Panc1 (cell line): ENCODE results near the gene CERS1. TPM values are rescaled to one million over a fixed set of nuclear protein-coding genes. Genes with fewer than 3 reads are reported as not detected.

Experiments
- ATAC-seq: fragments of 200-7000 bp; cut with Tn5 transposase; 2 replicates; pipeline ENCODE4 v1.9.1; 2020; ENCODE audit warnings: mild to moderate bottlenecking, moderate library complexity
- BruUV-seq: library from RNA; stranded (reverse); fragments of 400-500 nt; replicated peaks from 2 replicates; lab custom pipeline; 2021; lab: Mats Ljungman, UMichigan
- CTCF ChIA-PET: fragments of 300-600 bp; sonication (Branson Sonifier 250); formaldehyde crosslinking; loops from one replicate; lab custom pipeline; 2022; ENCODE audit warnings: antibody characterized with exemption; lab: Charles Lee
- POLR2A ChIA-PET: fragments of 300-600 bp; sonication (Branson Sonifier 250); formaldehyde crosslinking; loops from one replicate; lab custom pipeline; 2022; ENCODE audit warnings: antibody characterized with exemption; lab: Charles Lee
- DNase-seq: peaks from one replicate; pipeline ENCODE4 v3.0.0-alpha.2; 2010; ENCODE audit warnings: low read depth, low spot score
- H3K27ac ChIP-seq: 2 replicates; pipeline ENCODE4 v1.5.1; 2011; ENCODE audit warnings: mild to moderate bottlenecking, low read length, inconsistent platforms
- H3K27me3 ChIP-seq: fragments of 200-500 bp; sonication (Bioruptor generic); 2 replicates; pipeline ENCODE4 v1.6.0; 2014; ENCODE audit warnings: low read length, inconsistent platforms; ENCODE audit not compliant: control insufficient read depth, insufficient read depth
- H3K36me3 ChIP-seq: fragments of 200-500 bp; sonication (Bioruptor generic); 2 replicates; pipeline ENCODE4 v1.5.1; 2014; ENCODE audit warnings: inconsistent platforms, mild to moderate bottlenecking, low read length, moderate library complexity; ENCODE audit not compliant: control insufficient read depth, insufficient read depth
- H3K4me1 ChIP-seq: 2 replicates; pipeline ENCODE4 v1.5.1; 2011; ENCODE audit warnings: inconsistent platforms, mild to moderate bottlenecking, low read length, moderate library complexity; ENCODE audit not compliant: control insufficient read depth, insufficient read depth
- H3K4me3 ChIP-seq, 2 experiments: 2 replicates each; pipeline ENCODE4 v1.5.1; 2011 to 2012; ENCODE audit warnings: low read depth in 2 of 2, low read length in 2 of 2, mild to moderate bottlenecking in 2 of 2, inconsistent platforms in 1 of 2, moderate library complexity in 1 of 2
- H3K9me3 ChIP-seq: fragments of 200-500 bp; sonication (Bioruptor generic); 2 replicates; pipeline ENCODE4 v1.5.1; 2014; ENCODE audit warnings: low read depth, mild to moderate bottlenecking, inconsistent platforms, low read length, moderate library complexity; ENCODE audit not compliant: control insufficient read depth, insufficient read depth
- CTCF ChIP-seq: fragments of 450-650 bp; IDR thresholded peaks from 2 replicates; pipeline ENCODE4 v1.5.1; 2017; ENCODE audit warnings: mild to moderate bottlenecking
- POLR2AphosphoS5 ChIP-seq: IDR thresholded peaks from 2 replicates; pipeline ENCODE4 v1.6.1; 2012; ENCODE audit warnings: mild to moderate bottlenecking, low read depth, low read length, moderate library complexity
- REST ChIP-seq, 2 experiments: IDR thresholded peaks; 2 replicates each; pipeline ENCODE4 v1.6.1; 2011 to 2012; ENCODE audit warnings: low read depth in 2 of 2, control low read depth in 1 of 2, low read length in 1 of 2, mild to moderate bottlenecking in 1 of 2, moderate library complexity in 1 of 2; ENCODE audit not compliant: insufficient read depth in 1 of 2
- SIN3A ChIP-seq: IDR thresholded peaks from 2 replicates; pipeline ENCODE4 v1.6.1; 2012; ENCODE audit warnings: low read depth, mild to moderate bottlenecking, low read length, moderate library complexity, borderline replicate concordance; ENCODE audit not compliant: insufficient read depth
- TCF7L2 ChIP-seq: IDR thresholded peaks from 2 replicates; pipeline ENCODE4 v1.6.1; 2011; ENCODE audit warnings: mild to moderate bottlenecking, low read depth, low read length, inconsistent platforms
- in situ Hi-C: cut with HindIII; loops from 2 replicates; pipeline ENCODE4 v1.10.0; 2016; ENCODE audit warnings: low sequenced_read_pairs, low pct_unique_long_range_greater_than_20kb
- intact Hi-C: fragments of 100-400 bp; cut with micrococcal nuclease; formaldehyde crosslinking; loops from one replicate; pipeline ENCODE4 v1.10.0; 2022; ENCODE audit not compliant: unreplicated experiment
- total RNA-seq: library from RNA; stranded (reverse); gene quantifications from one replicate; pipeline ENCODE4 v1.2.1, GENCODE V29; 2021; ENCODE audit not compliant: unreplicated experiment

CERS1 gene
- total RNA-seq, 1 experiment from 2014 or later = 4.5 TPM

GRCh38 chr19:18833141-18833476, 62.8 kb downstream of the CERS1 start:
- ChIA-PET POLR2A (no interaction called here), CTCF (interaction anchor here (0.6 to 1.1 kb wide), 2 partner anchors 56 to 65 kb away, joined by 3 read pairs; no protein-coding TSS in a partner anchor)
- no peaks in the 10 kb centered on the region for H3K9me3 ChIP-seq
- intact Hi-C loops (no loop called here), in situ Hi-C loops (no loop called here)
- peak overlapping the region; percentile 76 to 83 for H3K4me3 ChIP-seq
- peaks cover 6% of the 10 kb centered on the region; the same call in 1 of the 2 replicates for H3K4me1 ChIP-seq
- no TSS peak for BruUV-seq
- DNase-seq (no peak), ATAC-seq (no peak)
- no peaks in the 10 kb centered on the region for H3K27me3 ChIP-seq
- peak overlapping the region; percentile 41; the same call in 1 of the 2 replicates for H3K27ac ChIP-seq
- H3K36me3 ChIP-seq = peaks cover 3% of the 10 kb centered on the region; the same call in 1 of the 2 replicates
- TF ChIP-seq SIN3A (no peak), TCF7L2 (no peak), POLR2AphosphoS5 (no peak), CTCF (no peak), REST (IDR thresholded peaks at IDR 0.05; ENCODE audit: insufficient read depth in 1 of 2, low read depth in 2 of 2, low read length in 1 of 2) (no peak)

GRCh38 chr19:18832306-18833140, 63.4 kb downstream of the CERS1 start:
- BruUV-seq = no TSS peak
- H3K4me3 ChIP-seq = peak overlapping the region; percentile 76 to 83
- H3K36me3 ChIP-seq = peaks cover 3% of the 10 kb centered on the region; the same call in 1 of the 2 replicates
- H3K27me3 ChIP-seq = no peaks in the 10 kb centered on the region
- H3K27ac ChIP-seq = peak overlapping the region; percentile 41
- ATAC-seq = peak; percentile 62
- no peak for TF ChIP-seq POLR2AphosphoS5
- TF ChIP-seq TCF7L2 = no peak
- peaks cover 6% of the 10 kb centered on the region; the same call in 1 of the 2 replicates for H3K4me1 ChIP-seq
- DNase-seq = no peak
- in situ Hi-C loops (no loop called here), intact Hi-C loops (no loop called here)
- no peaks in the 10 kb centered on the region for H3K9me3 ChIP-seq
- CTCF ChIA-PET = interaction anchor here (0.6 kb wide), 2 partner anchors 55 to 444 kb away, joined by 3 to 10 read pairs; no protein-coding TSS in a partner anchor
- POLR2A ChIA-PET = no interaction called here
